Stimulated activated CD8-positive, alpha-beta memory T cell treated with anti-CD3 and anti-CD28 coated beads, Interleukin-7, amount 100 ng/mL, for 1 hour (primary cell): ENCODE data around the gene GSE1.

Experiments used
- DNase-seq, 2 donors: peaks; one replicate each; pipeline ENCODE4 v3.0.0-alpha.2; 2020; ENCODE audit warnings: low read depth in 2 of 2

Gene GSE1

DNA sequence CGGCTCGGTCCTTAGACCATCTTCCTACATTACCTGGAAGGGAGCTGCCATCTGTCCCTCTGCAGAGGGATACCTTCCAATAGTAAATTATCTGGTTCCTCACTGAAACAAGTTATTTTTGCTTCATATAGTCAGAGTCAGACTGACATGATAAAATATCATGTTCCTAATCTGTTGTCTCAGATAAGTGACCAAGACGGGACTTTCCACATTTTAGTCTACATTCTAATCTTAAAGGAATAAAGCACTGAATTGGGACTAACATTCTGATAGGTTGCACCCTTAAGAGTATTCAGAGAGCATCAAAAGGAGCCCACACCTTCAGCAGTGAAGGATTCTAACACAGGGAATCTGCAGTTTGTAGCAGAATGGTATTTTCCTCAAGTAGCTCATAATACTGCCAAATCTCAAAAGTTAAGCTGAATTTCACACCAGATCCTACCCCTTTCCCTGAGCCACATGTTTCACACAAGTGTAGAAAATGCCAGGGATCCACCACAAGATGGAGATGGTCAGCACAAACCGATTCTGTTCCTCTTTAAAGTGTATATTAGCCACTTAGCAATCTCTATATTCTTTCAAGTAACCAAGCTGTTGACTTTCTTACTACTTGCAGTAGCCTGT, 62.2 kb downstream of the GSE1 start:
- DNase-seq = no peak

DNA sequence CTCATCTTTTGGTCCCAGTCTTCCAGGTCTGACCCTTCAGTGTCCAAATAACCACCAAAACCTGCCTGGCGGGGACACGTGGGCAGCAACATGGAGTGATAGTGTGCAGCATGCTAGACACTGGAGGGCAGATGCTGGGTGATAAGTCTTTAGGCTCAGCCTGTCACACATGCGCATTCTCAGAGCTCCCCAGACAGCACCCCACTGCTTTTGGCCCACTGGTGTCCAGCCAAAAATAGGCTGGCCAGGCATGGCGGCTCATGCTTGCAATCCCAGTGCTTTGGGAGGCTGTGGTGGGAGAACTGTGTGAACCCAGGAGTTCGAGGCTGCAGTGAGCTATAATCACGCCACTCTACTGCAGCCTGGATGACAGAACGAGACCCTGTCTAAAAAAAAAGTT, 63.3 kb downstream of the GSE1 start:
- no peak for DNase-seq

DNA sequence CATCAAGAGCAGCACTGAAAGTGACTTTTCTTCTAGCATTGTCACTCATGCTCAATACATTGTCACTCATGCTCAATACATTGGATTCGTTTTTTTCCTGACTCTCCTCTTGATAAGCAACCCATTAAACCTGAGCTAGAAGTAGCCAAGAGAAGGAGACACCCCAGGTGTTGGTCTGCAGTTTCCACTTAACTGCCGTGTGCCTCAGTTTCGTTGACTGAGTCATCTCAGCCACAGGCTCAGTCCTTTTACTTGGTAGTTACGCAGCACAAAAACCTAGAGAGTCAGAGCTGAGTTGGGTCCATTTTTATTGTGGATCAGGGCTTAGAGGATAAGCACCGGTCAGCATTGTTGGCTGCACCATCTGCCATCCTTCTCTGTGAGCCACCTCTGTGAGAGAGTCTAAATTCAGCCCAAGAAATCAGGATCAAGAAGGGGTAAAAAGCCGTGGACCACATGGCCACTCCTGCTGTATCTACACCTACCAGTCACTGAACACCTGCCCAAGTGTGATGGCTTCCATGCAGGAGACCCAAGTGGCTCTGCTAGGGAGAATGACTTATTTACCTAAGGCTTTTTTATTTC, 64.4 kb downstream of the GSE1 start:
- DNase-seq = no peak

DNA sequence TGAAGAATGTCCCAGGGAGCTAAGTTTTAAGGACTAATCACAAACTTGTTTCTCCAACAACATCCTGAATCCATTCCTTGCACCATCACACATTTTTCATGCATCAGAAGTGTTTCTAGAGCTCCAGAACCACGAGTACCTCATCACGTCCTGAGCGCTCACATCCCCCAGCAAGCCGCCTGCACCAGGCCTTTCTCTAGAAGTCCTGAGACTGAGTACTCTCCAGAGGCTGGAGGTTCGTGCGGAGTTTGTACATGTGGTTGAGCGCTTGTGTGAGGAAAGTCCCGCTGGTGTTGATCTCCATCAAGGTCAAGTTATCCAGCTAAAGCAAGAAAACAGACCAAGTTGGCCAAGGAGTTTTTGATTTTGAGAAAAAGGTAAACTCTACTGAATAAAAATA, 64.9 kb downstream of the GSE1 start:
- no peak for DNase-seq

DNA sequence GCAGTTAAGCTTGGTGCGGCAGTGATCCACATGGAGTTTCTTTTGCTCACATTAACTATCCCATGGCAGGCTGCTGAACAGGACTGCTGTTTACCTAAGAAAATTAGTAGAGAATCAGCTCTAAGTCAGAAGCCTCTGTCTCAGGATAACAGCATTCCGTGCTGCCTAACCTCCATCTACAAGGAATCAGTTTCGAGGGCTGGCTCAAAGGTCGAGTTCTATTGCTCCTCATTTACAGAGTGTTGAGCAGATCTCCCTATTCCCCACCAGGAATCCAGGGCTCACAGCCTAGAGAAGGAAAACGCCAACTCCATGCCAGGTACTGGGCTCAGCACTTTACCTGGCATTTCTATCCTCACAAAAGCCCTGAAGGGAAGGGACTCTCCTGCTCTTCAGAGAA, 65.7 kb downstream of the GSE1 start:
- no peak for DNase-seq

DNA sequence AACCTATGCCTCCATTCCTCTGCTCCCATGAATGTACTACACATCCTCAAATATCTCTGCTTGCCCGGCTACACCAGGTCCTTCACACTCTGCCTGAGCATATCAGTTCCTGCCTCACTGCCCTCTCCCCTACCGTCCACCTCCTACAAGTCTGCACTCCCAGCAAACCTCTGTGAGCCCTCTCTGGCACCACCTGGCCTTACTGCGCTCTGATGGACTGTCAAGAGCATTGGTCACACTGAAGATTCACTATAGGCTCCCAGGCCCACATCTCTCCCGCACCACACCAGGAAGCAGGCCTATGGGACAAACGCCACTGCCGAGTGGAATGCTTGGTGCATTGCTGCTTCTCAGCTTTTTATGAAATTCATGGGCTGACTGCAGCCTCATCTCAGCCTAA, 66.7 kb downstream of the GSE1 start:
- DNase-seq = no peak

DNA sequence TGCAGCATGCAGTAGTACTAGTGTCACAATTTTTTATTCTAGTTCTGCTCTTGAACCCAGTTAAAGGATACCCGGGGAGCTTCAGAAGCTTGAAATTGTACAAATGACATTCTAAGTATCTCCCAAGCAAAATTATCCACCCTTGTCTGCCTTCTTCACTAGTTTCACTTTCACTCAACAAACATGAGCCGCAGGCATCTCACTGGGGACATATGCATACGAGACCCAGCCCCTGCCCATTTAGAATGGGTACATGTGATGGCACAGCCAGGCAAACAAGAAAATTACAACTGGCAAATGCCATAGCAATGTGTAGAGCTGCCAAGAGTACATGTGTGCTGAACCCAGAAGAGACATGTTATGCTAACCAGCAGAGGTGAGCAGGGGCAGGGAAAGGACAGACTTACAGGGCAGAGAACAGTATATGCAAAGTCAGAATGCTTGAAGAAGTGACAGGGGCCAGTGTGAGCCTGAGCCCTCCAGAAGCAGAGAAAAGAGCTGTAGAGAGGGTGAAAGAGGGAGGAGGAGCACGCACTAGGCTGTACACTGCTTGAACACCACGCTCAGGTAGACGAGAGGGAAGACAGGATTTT, 67.3 kb downstream of the GSE1 start:
- DNase-seq = no peak

DNA sequence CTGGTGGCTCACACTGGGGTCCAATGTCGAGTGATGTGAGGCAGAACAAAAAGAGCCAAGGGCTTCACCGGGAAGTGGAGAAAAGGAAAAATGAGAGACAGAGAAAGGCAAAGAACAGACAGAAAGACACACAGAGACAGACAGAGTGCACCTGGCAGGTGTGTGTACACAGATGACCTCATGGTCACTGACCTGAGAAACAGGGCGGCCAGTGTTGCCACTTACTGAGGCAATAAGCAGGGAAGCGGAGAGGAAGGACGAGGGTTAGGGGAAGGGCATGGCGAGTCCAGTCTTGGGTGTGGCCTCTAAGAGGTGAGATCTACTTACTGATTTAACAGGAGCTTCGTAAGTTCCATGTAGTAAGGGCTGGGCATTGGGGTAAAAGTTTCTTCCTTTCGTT, 68.1 kb downstream of the GSE1 start:
- no peak for DNase-seq

DNA sequence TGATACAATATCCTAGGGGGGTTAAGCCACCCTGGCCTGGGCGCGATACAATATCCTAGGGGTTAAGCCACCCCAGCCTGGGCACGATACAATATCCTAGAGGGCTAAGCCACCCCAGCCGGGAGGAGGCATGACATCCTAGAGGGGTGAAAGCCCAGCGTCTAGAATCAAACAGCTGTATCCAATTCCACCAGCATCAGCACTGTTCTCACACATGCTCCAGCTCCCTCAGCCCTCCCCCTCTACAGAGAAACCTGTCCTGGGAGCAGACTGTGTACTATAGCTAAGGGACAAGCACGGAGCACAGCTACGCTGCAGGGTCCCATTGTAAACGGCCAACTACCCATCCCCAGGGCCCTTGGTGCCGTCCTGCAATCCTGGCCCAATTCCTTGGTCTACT, 69.4 kb downstream of the GSE1 start:
- no peak for DNase-seq

DNA sequence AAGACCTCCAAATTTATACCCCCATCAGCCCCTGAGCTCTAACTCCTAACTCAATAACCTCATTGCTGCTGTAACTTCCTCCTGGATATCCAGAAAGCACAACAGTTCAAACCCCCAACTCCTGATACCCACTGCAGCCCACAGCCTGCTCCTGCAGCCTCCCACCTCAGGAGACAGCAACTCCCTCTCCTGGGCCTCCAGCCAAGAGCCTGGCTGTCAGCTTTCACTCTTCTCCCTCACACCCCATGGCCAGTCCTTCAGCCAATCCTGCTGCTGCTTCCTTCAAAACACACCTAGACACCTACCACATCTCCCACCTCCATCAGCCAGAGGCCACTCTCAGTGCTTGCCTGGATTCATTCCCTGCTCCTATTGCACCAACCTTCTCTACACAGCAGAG, 70.2 kb downstream of the GSE1 start:
- DNase-seq = no peak

DNA sequence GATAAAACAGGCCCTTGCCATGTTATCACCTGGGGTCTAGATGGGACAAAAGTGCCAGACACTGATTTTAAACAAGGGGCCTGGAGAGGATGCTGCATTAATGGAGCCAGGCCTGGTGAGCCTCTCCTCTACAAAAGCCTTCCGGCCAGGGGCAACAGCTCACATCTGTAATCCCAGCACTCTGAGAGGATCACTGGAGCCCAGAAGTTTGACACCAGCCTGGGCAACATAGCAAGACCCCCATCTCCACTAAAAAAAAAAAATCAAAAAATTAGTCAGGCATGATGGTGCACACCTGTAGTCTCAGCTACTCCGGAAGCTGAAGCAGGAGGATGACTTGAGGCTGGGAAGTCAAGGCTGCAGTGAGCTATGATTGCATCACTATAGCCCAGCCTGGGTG, 72.1 kb downstream of the GSE1 start:
- no peak for DNase-seq

DNA sequence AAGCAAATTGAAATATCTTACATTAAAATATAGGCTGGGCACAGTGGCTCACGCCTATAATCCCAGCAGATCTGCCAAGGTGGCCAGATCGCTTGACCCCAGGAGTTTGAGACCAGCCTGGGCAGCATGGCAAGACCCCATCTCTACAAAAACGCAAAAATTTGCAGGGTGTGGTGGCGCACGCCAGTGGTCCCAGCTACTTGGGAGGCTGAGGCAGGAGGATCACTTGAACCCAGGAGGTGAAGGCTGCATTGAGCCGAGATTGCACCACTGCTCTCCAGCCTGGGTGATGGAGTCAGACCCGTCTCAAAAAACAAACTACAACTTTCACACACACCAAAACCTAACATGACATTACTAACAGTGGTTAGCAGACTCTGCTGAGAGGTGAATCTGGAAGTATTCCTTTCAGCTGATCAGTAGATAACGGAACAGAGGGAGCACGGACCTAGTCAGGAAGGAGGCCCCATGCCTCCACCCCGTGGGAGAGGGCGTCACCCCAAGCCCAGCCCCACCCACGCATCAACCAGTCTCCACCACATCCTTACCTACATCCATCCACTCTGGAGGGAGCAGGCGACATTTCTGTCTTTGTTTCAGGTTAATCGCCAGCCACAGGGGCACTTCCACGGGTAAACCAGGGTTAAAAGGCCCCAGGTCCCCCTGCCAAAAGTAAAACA, 73.9 kb downstream of the GSE1 start:
- no peak for DNase-seq

DNA sequence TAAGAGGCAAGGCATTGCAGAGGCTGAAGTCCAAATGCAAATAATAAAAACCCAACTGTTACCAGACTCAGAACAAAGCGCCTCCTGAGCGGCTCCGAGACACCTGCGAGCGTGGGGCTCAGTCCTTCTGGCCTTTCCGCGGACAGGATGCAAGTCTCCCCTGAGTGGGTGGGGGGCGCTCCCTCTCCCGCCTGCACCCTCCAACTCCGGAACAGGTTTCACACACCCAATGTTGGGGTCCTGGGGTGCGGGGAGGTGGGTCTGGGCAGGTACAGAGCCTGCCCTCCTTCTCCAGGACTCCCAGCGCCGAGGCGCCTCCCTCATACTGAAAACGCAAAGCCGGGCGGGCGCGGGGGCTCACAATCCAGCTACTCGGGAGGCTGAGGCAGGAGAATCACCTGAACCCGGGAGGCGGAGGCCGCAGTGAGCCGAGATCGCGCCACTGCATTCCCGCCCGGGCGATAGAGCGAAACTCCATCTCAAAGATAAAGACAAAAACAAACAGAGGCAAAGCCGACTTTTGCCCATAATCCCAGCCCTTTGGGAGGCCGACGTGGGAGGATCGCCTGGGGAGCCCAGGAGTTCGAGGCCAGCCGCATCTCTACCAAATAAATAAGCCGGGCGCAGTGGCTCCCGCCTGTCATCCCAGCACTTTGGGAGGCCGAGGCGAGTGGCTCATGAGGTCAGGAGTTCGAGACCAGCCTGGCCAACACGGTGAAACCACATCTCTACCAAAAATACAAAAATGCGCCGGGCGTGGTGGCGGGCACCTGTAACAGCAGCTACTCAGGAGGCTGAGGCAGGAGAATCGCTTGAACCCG, 74.7 kb downstream of the GSE1 start:
- no peak for DNase-seq

DNA sequence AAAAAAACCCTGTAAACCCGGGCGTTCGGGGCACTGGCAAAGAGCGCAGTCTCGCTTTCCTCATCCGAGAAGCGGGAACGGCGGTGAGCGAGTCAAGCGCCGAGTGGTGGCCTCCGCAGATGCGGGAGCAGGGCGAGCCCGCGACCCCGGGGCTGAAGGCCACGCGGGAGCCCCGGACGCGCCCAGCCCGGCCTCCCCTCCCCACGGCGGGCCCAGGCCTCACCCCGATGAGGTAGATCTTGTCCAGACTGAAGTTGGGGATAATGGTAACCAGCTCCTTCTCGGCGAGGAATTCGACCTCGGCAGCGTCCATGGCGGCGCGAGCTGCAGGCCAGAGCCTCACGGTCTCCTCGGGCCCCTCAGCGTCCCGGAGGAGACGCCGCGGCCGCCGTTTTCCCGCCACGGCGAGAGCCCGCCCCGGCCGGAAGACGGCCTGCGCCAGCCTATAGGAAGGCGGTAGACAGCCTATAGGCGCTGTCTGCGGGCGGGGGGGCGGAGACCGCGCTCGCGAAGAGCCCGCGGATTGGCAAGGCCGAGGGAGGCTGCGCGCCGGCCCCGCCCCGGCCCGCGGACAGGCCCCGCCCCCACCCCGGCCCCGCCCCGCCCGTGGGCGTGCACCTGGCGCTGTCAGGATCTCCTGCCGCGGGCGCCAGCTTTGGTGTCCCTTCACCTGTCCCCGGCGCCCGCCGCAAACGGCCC, 75.6 kb downstream of the GSE1 start, which contains the start of gene GINS2:
Gene GINS2, minus strand, starts transcription at position 369 of the 699 bp plus-strand sequence. Its CDS starts 56 bp downstream, at position 313.
- peak; percentile 72 to 76 for DNase-seq

DNA sequence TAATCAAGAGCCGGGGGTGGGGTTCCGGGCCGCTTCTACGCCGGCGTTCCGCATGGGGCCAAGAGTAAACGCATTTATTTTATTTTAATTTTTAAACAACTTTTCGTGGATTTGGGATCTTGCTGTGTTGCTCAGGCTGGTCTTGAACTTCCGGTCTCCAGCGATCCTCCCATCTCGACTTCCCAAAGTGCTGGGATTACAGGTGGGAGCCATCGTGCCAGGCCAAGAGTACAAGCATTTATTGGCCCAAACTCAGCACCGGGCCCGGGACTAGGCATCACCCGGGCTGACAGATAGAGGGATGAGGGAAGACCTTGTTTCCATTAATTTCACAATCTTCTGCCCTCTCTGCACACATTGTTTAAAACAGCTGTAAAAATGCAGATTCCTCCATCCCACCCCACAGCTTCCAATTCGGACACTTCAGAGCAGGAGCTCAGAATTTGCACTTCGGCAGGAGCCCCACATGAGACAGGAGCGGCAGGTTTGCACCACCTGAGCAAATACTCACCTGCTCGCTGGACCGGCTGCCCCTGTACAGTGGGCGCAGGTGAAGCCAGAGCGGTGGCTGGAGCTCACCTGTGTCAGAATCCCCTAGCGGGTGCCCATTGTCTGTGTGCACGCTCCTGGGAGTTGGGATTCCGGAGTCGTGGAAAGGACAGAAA, 76.3 kb downstream of the GSE1 start:
- no peak for DNase-seq

DNA sequence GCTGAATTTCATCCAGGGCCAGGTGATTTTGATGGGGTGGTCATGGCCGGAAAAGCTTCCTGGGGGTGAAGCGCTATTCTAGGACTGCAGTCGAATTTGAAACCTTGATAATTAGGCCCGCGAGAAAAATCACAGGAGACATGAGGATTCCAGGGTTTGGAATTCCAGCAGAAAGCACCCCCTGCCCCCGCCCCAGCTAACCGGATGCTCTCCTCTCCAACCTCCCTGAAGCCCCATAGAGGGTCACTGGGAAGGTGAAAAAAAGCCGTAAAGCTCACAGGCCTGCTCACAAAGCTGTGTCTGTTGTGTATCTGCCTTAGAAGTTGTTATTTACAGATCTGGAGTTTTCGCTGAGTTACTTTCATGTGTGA, 76.8 kb downstream of the GSE1 start:
- no peak for DNase-seq

DNA sequence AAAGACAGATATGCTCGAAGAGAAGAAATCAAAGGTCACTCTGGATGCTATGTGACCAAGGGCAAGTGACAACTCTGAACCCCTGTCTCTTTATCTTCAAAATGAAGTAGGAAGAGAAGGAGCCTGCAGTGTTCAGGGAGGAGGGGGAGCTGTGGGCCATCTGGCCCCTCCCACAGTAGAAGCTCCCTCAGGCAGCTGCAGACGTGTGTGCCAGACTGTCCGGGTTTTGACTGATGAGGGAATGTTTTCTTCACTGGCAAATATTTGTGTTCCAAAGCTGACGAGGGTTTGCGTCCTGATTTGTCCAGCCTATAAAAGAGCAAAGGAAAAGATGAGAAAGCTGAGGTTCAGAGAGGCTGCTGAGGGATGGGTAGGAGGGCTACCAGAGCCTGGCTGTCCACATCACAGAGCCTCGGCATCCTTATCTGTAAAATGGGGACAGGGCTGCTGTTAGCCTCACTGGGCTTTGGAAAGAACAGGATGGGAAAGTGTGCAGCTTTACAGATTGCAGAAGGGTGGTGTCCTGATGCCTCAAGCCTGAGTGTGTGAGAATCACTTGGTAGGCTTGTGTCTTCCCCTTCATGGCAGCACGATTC, 77.4 kb downstream of the GSE1 start:
- DNase-seq = no peak

DNA sequence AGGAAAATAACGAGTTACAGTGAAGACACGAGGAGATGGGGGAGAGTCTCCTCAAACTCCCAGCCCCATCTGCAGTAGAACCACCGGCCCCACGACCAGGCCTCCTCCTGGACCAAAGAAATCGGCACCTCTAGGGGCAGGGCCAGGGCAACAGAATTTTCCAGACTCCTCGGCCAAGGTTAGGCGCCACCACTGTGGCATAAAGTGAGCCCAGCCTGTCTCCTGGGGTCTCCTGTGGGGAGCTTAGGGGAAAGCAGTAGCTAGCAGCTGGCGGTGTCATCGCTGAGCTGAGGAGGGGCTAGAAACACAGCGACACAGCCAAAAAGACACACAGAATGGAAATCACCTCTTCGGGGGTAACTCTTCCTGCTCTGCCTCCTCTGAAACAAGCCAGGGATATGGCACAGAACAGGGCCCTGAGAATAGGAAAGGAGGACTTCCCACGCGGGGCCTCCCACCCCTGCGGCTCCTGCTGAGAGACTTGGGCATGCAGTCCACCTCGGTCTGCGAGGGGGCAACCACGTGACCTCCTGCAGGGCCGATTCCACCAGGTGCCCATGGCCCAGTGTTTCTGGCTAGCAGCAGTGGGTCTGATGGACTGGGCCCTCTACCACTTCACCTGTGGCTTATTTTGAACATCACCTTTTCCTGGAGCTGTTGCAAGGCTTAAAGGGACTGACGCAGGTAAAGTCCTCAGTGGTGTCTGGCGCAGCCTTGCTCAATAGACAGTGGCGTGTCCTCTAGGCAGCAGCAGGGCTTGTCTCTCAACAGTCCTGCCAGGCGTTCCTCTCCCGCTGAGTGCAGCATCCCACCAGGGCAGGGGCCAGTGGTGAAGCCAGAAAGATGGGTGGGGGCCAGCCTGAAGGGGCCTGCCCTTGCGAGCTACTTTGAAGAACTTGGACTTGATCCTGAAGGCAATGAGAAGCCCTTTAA, 82.3 kb downstream of the GSE1 start:
- DNase-seq = no peak

DNA sequence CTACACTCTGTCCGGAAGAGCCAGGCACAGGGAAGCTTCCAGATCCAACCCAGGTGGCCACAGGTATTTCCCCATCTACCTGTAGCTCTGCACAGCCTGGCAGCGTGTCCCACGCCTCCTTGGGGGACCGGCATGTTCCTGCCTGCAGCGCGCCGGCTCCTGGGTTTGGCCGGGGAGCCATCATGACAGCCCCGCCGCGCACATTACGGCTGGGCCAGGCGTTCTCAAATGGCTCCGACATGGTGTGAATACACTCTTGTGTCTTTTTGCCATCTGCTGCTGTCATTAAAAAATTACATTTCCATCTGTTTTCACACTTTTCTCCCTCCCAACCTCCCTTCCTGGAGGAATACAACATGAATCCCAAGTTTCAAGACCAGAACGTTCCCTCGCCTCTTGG, 83.7 kb downstream of the GSE1 start:
- no peak for DNase-seq

DNA sequence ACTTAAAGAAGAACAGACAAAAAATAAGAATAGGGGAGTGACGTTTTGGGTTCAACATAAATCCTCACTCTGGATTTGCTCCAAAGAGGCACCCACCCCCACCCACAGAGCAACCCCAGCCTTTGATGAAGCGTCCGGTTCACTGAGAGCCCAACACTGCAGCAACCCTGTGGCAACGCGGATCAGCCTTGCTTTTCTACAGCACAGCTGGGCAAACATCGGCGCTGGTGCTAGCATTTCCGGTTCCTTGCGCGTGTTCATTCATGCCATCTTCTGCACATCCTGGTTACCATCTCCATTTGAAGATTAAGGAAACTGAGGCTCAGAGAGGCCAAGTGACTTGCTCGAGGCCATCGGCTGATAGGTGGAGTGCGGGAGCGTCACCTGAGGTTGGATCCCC, 84.3 kb downstream of the GSE1 start:
- DNase-seq = no peak
